Stimulated activated CD8-positive, alpha-beta memory T cell treated with anti-CD3 and anti-CD28 coated beads, Interleukin-15, amount 100 ng/mL, for 4 hours (primary cell): ENCODE data around the gene GYS1.
"Not testable (repeated sequence)": the region's sequence is repeated elsewhere in the genome, so short reads cannot be mapped to it uniquely, and the experiment has no call there.

Source experiments
- DNase-seq, 2 donors: peaks; one replicate each; pipeline ENCODE4 v3.0.0-alpha.2; 2020; ENCODE audit warnings: low read depth in 2 of 2

Gene GYS1

DNA sequence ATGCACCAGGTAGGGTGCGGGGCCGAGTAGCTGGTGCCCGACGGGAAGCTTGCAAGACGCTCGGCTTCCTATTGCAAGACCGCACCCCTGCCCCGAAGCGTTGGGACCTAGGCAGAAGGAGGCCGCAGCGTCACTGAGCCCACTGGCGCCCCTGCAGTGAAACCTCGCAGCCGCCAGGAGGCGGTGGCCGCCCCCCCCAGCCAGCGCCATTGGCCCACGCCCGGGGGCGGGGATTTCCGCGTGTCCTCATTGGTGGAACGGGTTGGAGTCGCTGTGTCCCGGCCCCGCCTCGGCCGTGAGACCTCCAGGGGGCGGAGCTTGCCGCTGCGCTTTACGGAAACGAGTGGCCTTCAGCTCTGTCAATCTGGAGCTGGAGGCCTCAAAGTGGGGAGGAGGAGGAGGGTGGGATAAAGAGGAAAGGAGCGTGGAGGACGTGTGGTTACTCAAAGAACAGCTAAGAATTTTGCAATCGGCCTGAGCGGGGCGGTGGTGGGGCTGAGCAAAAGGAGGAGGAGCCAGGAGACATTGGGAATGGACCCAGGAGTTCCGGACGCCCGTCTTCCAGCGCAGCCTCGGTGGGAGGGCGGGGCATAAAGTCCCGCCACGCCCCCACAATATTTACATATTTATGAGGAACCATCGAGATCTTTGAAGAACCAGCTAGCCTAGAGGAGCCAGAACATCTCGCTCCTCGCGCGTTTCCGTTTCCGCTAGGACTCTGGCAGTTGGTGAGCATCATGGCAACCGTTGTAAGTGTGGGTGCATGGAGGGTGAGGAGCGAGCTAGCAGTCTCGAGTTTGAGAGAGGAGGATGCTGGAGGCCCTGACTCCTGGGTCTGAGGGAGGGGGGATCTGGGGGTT lies at the start of gene GYS1, which contains the start of gene RUVBL2:
Gene GYS1 (minus strand): TSS at position 135 of the 860 bp plus-strand sequence. CDS start 197 bp downstream, outside the sequence.
Gene RUVBL2 (plus strand): TSS at position 713 of the 860 bp plus-strand sequence. CDS start 25 bp downstream, at position 738.
- DNase-seq, result peak; percentile 98 to 99

DNA sequence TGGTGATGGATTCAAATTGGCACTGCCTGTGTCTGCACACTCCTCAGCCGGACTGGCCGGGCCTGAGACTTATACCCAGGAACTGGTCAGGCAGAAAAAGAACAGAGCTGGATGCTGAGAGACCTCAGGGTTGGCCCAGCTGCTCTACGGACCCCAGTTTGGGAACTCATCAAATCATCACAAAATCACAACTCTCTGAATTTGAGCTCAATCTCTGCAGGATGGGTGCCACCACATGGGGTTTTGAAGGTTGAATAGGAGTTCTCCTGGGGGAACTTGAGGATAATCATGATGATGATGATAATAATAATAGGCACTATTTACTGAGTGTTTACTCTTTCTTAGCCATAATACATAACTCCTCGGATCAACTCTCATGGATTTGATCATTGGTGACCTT lies 49.6 kb upstream of the GYS1 start:
- not testable (repeated sequence) for DNase-seq

DNA sequence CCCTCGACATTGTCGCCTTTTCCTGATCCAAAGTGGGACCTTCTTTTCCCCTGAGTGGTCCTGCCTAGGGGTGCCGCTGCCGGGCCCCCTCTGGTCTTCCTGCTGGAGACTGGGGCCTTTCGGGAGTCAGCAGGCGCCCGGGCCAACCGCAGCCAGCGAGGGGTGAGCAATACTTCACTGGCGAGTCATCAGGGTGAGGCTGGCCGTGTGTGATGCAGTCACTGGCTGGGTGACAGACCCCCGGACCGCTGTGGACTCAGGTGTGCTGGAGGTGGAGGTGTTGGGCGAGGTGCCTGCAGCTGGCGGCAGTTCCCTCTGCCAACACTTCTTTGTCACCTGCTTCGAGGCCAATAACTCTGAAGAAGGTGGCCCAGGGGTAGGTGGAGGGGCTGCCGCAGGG lies 49.1 kb upstream of the GYS1 start:
- DNase-seq, result no peak

DNA sequence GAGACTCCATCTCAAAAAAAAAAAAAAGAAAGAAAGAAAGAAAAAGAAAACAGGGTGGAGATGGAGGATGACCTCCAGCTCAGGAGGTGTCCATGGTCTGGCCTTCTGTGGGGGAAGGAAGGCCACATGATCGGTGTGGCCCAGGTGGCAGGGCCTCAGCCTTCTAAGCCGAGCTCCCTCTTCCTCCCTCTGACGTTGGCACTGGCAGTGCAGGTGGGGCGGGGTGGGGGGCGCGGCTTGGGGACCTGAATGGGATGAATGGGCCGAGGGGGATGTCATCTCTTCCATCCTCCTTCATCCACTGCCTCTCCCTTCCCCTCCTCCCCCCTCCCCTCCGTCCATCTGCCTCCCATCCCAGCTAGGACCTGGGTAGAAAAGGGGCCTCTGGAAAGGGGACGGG lies 46.6 kb upstream of the GYS1 start:
- DNase-seq, result not testable (repeated sequence)

GRCh38 chr19:49038557-49039276 lies 45.6 kb upstream of the GYS1 start:
- not testable (repeated sequence) for DNase-seq

GRCh38 chr19:49038111-49038510 lies 45.0 kb upstream of the GYS1 start:
- not testable (repeated sequence) for DNase-seq

DNA sequence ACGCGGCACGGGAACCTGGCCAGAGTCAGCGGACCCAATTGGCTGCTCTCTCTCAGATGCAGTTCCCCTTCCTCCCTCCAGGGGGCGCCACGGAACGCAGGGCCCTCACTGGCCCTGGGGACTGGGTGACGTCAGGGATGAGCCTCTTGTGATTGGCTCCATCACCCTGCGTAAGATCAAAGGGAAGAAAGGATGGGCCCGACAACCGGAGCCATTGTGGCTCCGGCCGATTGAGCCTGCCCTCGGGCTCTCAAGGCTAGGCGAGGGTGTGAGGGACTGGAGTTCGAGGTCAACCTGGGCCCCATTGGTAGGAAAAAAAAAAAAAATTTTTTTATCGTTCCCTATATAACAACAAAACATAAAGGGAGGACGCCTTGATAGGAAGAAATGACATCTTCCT lies 43.7 kb upstream of the GYS1 start, which contains the start of gene CGB1:
Gene CGB1 (minus strand): TSS at position 81 of the 400 bp plus-strand sequence. CDS start 184 bp downstream, outside the sequence.
- DNase-seq, result not testable (repeated sequence)

- peak; percentile 17 to 19 for DNase-seq
Observed at GRCh38 chr19:49031642-49032301, 38.7 kb upstream of the GYS1 start, which contains the start of gene CGB2. Gene CGB2, plus strand, starts transcription at chr19:49031890. Its CDS starts 206 bp downstream, at chr19:49032096.

DNA sequence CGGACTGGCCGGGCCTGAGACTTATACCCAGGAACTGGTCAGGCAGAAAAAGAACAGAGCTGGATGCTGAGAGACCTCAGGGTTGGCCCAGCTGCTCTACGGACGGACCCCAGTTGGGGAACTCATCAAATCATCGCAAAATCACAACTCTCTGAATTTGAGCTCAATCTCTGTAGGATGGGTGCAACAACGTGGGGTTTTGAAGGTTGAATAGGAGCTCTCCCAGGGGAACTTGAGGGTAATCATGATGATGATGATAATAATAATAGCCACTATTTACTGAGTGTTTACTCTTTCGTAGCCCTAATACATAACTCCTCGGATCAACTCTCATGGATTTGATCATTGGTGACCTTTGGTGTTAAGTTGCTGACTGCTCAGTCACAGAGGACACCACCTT lies 37.2 kb upstream of the GYS1 start:
- not testable (repeated sequence) for DNase-seq

DNA sequence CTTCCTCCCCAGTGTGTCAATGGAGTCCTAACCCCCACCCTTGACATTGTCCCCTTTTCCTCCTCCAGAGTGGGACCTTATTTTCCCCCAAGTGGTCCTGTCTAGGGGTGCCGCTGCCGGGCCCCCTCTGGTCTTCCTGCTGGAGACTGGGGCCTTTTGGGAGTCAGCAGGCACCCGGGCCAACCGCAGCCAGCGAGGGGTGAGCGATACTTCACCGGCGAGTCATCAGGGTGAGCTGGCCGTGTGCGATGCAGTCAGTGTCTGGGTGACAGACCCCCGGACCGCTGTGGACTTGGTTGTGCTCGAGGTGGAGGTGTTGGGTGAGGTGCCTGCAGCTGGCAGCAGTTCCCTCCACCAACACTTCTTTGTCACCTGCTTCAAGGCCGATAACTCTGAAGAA lies 36.6 kb upstream of the GYS1 start:
- DNase-seq, result not testable (repeated sequence)

GRCh38 chr19:49028686-49029085 lies 35.6 kb upstream of the GYS1 start:
- not testable (repeated sequence) for DNase-seq

DNA sequence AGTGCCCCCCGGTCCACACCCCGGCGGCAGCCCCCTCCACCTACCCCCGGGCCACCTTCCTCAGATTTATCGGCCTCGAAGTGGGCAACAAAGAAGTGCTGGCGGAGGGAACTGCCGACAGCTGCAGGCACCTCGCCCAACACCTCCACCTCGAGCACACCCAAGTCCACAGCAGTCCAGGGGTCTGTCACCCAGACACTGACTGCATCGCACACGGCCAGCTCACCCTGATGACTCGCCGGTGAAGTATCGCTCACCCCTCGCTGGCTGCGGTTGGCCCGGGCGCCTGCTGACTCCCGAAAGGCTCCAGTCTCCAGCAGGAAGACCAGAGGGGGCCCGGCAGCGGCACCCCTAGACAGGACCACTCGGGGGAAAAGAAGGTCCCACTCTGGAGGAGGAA lies 32.5 kb upstream of the GYS1 start:
- DNase-seq, result not testable (repeated sequence)

GRCh38 chr19:49025088-49025487 lies 32.0 kb upstream of the GYS1 start:
- not testable (repeated sequence) for DNase-seq

GRCh38 chr19:49024233-49024632 lies 31.1 kb upstream of the GYS1 start, which contains the start of gene CGB3:
Gene CGB3, minus strand, starts transcription at chr19:49024333. Its CDS starts 362 bp downstream, at chr19:49023971.
- DNase-seq, result not testable (repeated sequence)

- DNase-seq, result no peak
Observed at GRCh38 chr19:49022116-49022515, 29.0 kb upstream of the GYS1 start.

DNA sequence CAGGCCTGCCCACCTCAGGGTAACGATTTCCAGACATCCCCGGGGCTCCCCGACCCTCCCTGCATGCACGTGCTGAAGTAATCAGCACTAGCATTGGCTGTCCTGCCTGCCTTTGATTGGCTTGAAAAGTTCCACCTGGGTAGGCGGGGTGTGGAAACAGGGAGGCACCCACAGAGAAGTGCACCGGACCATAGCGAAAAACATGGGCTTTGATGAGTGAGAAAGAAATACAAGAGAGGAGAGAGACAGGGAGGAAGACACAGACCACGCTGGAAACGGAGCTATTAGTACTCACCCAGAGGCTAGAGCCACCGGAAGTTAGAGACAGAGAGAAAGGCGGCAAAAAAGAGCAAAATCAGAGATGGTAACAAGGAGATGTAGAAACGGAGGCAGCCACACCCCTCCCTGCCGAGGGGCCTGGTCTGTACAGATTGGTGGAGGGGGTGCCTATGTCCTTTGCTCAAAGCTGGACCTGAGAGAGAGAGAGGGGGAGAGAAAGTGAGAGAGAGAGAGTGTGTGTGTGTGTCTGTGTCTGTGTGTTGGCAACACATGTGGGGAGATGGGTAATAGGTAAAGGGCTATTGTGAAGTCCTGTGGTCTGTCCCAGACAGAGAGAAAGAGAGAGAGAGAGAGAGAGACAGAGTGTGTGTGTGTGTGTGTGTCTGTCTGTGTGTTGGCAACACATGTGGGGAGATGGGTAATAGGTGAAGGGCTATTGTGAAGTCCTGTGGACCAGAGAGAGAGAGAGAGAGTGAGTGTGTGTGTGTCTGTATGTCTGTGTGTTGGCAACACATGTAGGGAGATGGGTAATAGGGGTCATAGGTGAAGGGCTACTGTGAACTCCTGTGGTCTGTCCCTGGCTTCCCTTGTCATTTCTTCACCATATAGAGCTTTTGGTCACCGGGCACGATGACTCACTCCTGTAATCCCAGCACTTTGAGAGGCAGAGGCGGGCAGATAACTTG lies 28.1 kb upstream of the GYS1 start:
- DNase-seq, result no peak

DNA sequence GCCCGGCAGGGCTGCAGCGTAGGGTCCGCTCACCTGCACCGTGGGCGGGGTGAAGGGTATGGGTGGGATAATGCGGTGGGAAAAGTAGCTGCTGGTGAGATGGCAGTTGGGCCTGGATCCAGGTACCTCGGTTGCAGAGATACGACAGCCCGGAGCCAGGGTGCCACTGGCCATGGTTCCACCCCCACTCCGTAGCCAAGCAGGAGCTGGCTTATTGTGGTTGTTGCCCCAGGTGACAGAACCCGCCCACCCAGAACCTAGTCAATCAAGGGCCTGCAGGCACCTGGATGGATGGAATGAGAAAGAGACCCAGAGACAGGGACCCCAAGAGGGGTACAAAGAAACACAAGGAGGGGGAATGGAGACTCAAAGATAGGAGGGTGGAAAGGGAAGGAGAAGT lies 27.2 kb upstream of the GYS1 start:
- DNase-seq, result no peak

DNA sequence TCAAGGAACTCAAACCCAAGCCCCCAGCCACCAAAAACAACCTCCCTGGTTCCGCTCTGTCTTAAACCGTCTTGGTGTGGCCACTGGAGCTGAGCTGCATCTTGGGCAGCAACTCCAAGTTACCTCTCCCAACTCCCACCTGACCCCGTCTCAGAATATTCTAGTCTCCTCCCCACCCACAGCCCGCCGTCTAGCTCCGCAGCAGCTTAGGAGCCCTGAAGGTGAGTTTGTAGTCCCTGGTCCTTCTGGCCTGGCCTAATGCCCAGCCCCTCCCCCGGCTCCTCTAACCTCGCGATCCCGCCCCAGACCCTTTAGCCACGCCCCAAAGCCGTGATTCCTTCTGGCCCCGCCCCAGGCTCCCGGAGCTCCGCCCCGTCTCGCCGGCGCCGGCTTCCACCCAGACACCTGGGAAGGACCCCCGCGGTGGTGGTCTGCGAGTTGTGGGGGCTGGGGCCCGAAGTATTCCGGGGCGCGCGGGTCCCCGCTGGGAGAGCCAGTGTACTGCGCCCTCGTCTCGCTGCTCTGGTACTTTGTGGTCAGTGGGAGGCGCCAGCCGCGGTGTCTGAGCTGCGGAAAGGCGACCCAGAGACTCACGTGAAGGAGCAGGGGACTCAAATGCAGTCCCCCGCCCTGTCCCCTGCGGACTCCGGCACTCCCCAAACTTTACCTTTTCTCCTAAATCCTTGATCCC lies 26.3 kb upstream of the GYS1 start:
- DNase-seq, result peak; percentile 30 to 33

DNA sequence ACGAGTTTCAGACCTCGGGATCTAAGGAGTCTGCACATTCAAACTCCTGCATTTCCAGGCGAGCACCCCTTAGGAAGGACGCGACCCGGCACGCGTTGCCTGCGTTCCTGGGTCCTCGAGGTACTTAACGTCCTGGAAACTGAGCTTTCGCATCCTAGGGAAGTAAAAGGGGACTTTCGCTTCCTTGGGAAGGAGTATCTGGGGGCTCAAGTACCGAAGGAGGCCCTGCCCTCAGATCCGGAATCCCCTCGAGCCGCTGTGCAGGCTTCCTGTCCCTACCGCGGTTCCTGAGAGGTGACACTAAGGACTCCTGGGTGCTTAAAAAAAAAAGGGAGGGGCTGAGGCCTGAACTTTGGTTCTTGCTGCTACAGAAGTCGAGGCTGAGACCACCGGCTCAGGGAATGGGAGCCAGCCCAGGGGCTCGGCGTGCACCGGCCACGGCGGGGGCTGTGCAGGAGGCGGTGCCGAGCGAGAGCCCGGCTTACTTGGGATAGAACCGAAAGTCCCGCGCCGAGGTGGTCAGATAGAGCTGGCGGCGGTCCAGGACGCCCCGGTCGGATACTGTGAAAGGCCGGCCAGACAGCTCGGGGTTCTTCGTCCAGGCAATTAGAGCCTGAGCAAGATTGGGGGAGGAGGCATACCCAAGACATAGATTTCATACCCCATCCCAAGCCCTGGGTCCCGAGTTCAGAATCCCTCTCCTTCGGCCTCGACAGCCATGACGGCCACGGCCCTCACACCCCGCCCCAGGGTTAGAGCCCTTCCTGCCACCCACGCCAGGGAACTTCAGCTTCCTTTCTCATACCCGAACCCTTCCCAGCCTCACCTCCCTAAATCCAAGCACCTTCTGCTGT lies 25.5 kb upstream of the GYS1 start:
- DNase-seq, result not testable (repeated sequence)
